Upper lobe of right lung (tissue), 1 donor: Measurements from ENCODE around the gene C2orf68. TPM values are rescaled to one million over a fixed set of nuclear protein-coding genes. Genes with fewer than 3 reads are reported as not detected.

Source experiments
- ATAC-seq: fragments of 200-7000 bp; cut with Tn5 transposase; one replicate; pipeline ENCODE4 v1.9.1; 2020; ENCODE audit warnings: mild to moderate bottlenecking, moderate library complexity
- DNase-seq: peaks from one replicate; pipeline ENCODE4 v3.0.0-alpha.2; 2020
- H3K27ac ChIP-seq: fragments of 200-600 bp; one replicate; pipeline ENCODE4 v1.8.0; 2022
- H3K27me3 ChIP-seq: fragments of 200-600 bp; one replicate; pipeline ENCODE4 v1.8.0; 2022; ENCODE audit warnings: mild to moderate bottlenecking
- H3K36me3 ChIP-seq: fragments of 200-600 bp; one replicate; pipeline ENCODE4 v1.8.0; 2022
- H3K4me1 ChIP-seq: fragments of 200-600 bp; one replicate; pipeline ENCODE4 v1.8.0; 2022
- H3K4me3 ChIP-seq: fragments of 200-600 bp; one replicate; pipeline ENCODE4 v1.8.0; 2022; ENCODE audit warnings: mild to moderate bottlenecking
- H3K9me3 ChIP-seq: fragments of 200-600 bp; one replicate; pipeline ENCODE4 v1.8.0; 2022
- CTCF ChIP-seq: fragments of 200-600 bp; IDR thresholded peaks from one replicate; pipeline ENCODE4 v1.8.0; 2022; ENCODE audit warnings: antibody characterized with exemption
- intact Hi-C: fragments of 100-400 bp; cut with DNase I; formaldehyde crosslinking; loops from one replicate; pipeline ENCODE4 v1.11.0; 2022
- total RNA-seq: library from RNA; stranded (reverse); fragmentation: NEBNext Ultra II Directional; extraction: Animal tissue kit (Norgen Biotek cat#: 25700); gene quantifications from one replicate; pipeline ENCODE4 v1.2.1, GENCODE V29; 2021
- donor health status: DM: no; HTN: yes; CAD: no; lungs with severe emphysema.

The C2orf68 gene
- total RNA-seq, 1 donor from 2014 or later = 37.9 TPM

- DNase-seq (no peak), ATAC-seq (no peak)
- no peaks in the 10 kb centered on the region for H3K9me3 ChIP-seq
- no peak overlapping the region for H3K4me3 ChIP-seq
- intact Hi-C loops = no loop called here
- H3K27ac ChIP-seq = no peak overlapping the region
- H3K36me3 ChIP-seq = peaks cover 31% of the 10 kb centered on the region
- no peaks in the 10 kb centered on the region for H3K27me3 ChIP-seq
- no peak for TF ChIP-seq CTCF
- H3K4me1 ChIP-seq = peaks cover 27% of the 10 kb centered on the region
Observed at GRCh38 chr2:85598594-85599340, 13.1 kb downstream of the C2orf68 start.

- Histone ChIP-seq H3K4me1 (peaks cover 34% of the 10 kb centered on the region), H3K36me3 (peaks cover 31% of the 10 kb centered on the region), H3K27ac (no peak overlapping the region), H3K9me3 (no peaks in the 10 kb centered on the region), H3K27me3 (no peaks in the 10 kb centered on the region), H3K4me3 (no peak overlapping the region)
- no peak for DNase-seq
- intact Hi-C loops = no loop called here
- no peak for ATAC-seq
- no peak for TF ChIP-seq CTCF
Observed at GRCh38 chr2:85597241-85597640, 14.6 kb downstream of the C2orf68 start.

GRCh38 chr2:85596486-85597143, 15.3 kb downstream of the C2orf68 start:
- DNase-seq = no peak
- Histone ChIP-seq H3K27me3 (no peaks in the 10 kb centered on the region), H3K27ac (peak overlapping the region; percentile 93), H3K4me3 (peak overlapping the region; percentile 74), H3K9me3 (no peaks in the 10 kb centered on the region), H3K36me3 (peaks cover 31% of the 10 kb centered on the region), H3K4me1 (peaks cover 39% of the 10 kb centered on the region)
- no peak for TF ChIP-seq CTCF
- intact Hi-C loops = no loop called here
- ATAC-seq = no peak

GRCh38 chr2:85596026-85596333, 15.9 kb downstream of the C2orf68 start:
- Histone ChIP-seq H3K27ac (peak overlapping the region; percentile 93), H3K4me3 (peak overlapping the region; percentile 74), H3K36me3 (peaks cover 31% of the 10 kb centered on the region), H3K9me3 (no peaks in the 10 kb centered on the region), H3K4me1 (peaks cover 39% of the 10 kb centered on the region), H3K27me3 (no peaks in the 10 kb centered on the region)
- no peak for DNase-seq
- intact Hi-C loops = no loop called here
- TF ChIP-seq CTCF = no peak
- ATAC-seq = no peak

GRCh38 chr2:85595301-85596025, 16.4 kb downstream of the C2orf68 start, which contains the start of gene RNF181:
TSS of gene RNF181 (plus strand) at chr2:85595745. CDS start at chr2:85595764, 19 bp downstream.
- intact Hi-C loops = no loop called here
- DNase-seq (peak; percentile 94), ATAC-seq (peak; percentile 96)
- Histone ChIP-seq H3K9me3 (no peaks in the 10 kb centered on the region), H3K27me3 (no peaks in the 10 kb centered on the region), H3K27ac (peak within 1 kb of the TSS; percentile 93), H3K36me3 (peaks cover 31% of the 10 kb centered on the region), H3K4me3 (peak within 1 kb of the TSS; percentile 74), H3K4me1 (peaks cover 43% of the 10 kb centered on the region)
- no peak for TF ChIP-seq CTCF
